Measurements from ENCODE around the gene ACKR3. TPM values are rescaled to one million over a fixed set of nuclear protein-coding genes. Genes with fewer than 3 reads are reported as not detected.

Gene ACKR3
- total and polyA plus RNA-seq, 2 experiments from 2014 or later = 1.0 to 3.0 TPM

GRCh38 chr2:236555481-236555880 lies 14.1 kb upstream of the ACKR3 start:
- no peak for DNase-seq (ENCODE audit: low spot score)
- H3K9me2 ChIP-seq (ENCODE audit: insufficient read depth) = peaks cover 9% of the 10 kb centered on the region; the same call in 1 of the 2 replicates
- no peak overlapping the region for H3K27ac ChIP-seq (ENCODE audit: low read depth)
- peaks cover 22% of the 10 kb centered on the region for H3K4me1 Mint-ChIP-seq
- no peaks in the 10 kb centered on the region for H3K36me3 ChIP-seq (ENCODE audit: insufficient read depth)
- no peak overlapping the region for H3K4me2 ChIP-seq
- TF ChIP-seq EZH2phosphoT487 (IDR thresholded peaks at IDR 0.05; ENCODE audit: unreplicated experiment) (no peak), NANOG (IDR thresholded peaks at IDR 0.05; ENCODE audit: borderline replicate concordance) (no peak), CREB1 (CRISPR knock-in tag; IDR thresholded peaks at IDR 0.05; ENCODE audit: low read depth) (no peak), JUNB (IDR thresholded peaks at IDR 0.05; ENCODE audit: unreplicated experiment) (no peak), EZH2 (IDR thresholded peaks at IDR 0.05; ENCODE audit: low read depth, unreplicated experiment) (no peak)
- TF ChIP-seq, protein P1, sequence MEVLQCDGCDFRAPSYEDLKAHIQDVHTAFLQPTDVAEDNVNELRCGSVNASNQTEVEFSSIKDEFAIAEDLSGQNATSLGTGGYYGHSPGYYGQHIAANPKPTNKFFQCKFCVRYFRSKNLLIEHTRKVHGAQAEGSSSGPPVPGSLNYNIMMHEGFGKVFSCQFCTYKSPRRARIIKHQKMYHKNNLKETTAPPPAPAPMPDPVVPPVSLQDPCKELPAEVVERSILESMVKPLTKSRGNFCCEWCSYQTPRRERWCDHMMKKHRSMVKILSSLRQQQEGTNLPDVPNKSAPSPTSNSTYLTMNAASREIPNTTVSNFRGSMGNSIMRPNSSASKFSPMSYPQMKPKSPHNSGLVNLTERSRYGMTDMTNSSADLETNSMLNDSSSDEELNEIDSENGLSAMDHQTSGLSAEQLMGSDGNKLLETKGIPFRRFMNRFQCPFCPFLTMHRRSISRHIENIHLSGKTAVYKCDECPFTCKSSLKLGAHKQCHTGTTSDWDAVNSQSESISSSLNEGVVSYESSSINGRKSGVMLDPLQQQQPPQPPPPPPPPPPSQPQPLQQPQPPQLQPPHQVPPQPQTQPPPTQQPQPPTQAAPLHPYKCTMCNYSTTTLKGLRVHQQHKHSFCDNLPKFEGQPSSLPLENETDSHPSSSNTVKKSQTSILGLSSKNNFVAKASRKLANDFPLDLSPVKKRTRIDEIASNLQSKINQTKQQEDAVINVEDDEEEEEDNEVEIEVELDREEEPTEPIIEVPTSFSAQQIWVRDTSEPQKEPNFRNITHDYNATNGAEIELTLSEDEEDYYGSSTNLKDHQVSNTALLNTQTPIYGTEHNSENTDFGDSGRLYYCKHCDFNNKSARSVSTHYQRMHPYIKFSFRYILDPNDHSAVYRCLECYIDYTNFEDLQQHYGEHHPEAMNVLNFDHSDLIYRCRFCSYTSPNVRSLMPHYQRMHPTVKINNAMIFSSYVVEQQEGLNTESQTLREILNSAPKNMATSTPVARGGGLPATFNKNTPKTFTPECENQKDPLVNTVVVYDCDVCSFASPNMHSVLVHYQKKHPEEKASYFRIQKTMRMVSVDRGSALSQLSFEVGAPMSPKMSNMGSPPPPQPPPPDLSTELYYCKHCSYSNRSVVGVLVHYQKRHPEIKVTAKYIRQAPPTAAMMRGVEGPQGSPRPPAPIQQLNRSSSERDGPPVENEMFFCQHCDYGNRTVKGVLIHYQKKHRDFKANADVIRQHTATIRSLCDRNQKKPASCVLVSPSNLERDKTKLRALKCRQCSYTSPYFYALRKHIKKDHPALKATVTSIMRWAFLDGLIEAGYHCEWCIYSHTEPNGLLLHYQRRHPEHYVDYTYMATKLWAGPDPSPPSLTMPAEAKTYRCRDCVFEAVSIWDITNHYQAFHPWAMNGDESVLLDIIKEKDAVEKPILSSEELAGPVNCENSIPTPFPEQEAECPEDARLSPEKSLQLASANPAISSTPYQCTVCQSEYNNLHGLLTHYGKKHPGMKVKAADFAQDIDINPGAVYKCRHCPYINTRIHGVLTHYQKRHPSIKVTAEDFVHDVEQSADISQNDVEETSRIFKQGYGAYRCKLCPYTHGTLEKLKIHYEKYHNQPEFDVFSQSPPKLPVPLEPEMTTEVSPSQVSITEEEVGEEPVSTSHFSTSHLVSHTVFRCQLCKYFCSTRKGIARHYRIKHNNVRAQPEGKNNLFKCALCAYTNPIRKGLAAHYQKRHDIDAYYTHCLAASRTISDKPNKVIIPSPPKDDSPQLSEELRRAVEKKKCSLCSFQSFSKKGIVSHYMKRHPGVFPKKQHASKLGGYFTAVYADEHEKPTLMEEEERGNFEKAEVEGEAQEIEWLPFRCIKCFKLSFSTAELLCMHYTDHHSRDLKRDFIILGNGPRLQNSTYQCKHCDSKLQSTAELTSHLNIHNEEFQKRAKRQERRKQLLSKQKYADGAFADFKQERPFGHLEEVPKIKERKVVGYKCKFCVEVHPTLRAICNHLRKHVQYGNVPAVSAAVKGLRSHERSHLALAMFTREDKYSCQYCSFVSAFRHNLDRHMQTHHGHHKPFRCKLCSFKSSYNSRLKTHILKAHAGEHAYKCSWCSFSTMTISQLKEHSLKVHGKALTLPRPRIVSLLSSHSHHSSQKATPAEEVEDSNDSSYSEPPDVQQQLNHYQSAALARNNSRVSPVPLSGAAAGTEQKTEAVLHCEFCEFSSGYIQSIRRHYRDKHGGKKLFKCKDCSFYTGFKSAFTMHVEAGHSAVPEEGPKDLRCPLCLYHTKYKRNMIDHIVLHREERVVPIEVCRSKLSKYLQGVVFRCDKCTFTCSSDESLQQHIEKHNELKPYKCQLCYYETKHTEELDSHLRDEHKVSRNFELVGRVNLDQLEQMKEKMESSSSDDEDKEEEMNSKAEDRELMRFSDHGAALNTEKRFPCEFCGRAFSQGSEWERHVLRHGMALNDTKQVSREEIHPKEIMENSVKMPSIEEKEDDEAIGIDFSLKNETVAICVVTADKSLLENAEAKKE (CRISPR knock-in tag; IDR thresholded peaks at IDR 0.05) = no peak
- TF ChIP-seq, protein P2, sequence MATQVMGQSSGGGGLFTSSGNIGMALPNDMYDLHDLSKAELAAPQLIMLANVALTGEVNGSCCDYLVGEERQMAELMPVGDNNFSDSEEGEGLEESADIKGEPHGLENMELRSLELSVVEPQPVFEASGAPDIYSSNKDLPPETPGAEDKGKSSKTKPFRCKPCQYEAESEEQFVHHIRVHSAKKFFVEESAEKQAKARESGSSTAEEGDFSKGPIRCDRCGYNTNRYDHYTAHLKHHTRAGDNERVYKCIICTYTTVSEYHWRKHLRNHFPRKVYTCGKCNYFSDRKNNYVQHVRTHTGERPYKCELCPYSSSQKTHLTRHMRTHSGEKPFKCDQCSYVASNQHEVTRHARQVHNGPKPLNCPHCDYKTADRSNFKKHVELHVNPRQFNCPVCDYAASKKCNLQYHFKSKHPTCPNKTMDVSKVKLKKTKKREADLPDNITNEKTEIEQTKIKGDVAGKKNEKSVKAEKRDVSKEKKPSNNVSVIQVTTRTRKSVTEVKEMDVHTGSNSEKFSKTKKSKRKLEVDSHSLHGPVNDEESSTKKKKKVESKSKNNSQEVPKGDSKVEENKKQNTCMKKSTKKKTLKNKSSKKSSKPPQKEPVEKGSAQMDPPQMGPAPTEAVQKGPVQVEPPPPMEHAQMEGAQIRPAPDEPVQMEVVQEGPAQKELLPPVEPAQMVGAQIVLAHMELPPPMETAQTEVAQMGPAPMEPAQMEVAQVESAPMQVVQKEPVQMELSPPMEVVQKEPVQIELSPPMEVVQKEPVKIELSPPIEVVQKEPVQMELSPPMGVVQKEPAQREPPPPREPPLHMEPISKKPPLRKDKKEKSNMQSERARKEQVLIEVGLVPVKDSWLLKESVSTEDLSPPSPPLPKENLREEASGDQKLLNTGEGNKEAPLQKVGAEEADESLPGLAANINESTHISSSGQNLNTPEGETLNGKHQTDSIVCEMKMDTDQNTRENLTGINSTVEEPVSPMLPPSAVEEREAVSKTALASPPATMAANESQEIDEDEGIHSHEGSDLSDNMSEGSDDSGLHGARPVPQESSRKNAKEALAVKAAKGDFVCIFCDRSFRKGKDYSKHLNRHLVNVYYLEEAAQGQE (IDR thresholded peaks at IDR 0.05; ENCODE audit: unreplicated experiment) = no peak
- no peaks in the 10 kb centered on the region for H3K79me2 ChIP-seq (replicated peaks; ENCODE audit: insufficient read depth)
- no peak overlapping the region for H3K4me3 ChIP-seq
- no peaks in the 10 kb centered on the region for H3F3A ChIP-seq (replicated peaks; ENCODE audit: low read depth)
- peaks cover 8% of the 10 kb centered on the region for H3K4me1 ChIP-seq (ENCODE audit: insufficient read depth)
- H4K20me1 ChIP-seq (replicated peaks; ENCODE audit: insufficient read depth) = no peaks in the 10 kb centered on the region
- ATAC-seq = no peak
- H3K27me3 ChIP-seq (ENCODE audit: insufficient read depth) = no peaks in the 10 kb centered on the region
- peaks cover 6% of the 10 kb centered on the region; the same call in 1 of the 3 replicates for H3K9me3 Mint-ChIP-seq
- no peaks in the 10 kb centered on the region; the same call in 2 of the 3 replicates for H3K36me3 Mint-ChIP-seq (ENCODE audit: low read depth)
- no peak overlapping the region for H3K27ac Mint-ChIP-seq
- H3K4me3 Mint-ChIP-seq = no peak overlapping the region
- H2AFZ ChIP-seq = no peak overlapping the region
- H3K27me3 Mint-ChIP-seq (ENCODE audit: insufficient read depth, low read depth, poor library complexity) = peaks cover 11% of the 10 kb centered on the region

Measured in GM23338 (cell line).